Measurements from ENCODE around the gene FBXO45.
"Not testable (repeated sequence)": the region's sequence is repeated elsewhere in the genome, so short reads cannot be mapped to it uniquely, and the experiment has no call there.

The FBXO45 gene

DNA sequence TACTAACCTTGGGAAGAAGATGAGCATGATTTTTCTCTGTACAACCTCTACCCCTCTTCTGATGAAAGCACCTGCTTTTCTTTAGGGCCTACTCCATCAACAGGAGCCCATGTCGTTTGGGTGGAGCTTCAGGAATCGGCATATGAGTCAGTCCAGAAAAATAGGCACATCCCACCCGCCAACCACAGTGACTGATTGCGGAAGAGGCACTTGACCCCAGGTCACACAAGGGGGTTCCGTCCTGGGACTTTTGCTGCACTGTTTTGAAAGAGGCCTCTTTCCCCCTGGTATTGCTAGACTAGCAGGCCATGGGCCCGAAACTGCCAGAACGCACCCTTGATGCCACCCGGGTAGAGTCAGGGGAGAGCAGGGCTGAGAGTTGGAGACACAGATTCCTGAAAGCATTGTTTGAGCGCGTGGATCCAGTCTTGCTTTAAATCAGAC is 51.7 kb downstream of the FBXO45 start:
- DNase-seq: peak; percentile 54

DNA sequence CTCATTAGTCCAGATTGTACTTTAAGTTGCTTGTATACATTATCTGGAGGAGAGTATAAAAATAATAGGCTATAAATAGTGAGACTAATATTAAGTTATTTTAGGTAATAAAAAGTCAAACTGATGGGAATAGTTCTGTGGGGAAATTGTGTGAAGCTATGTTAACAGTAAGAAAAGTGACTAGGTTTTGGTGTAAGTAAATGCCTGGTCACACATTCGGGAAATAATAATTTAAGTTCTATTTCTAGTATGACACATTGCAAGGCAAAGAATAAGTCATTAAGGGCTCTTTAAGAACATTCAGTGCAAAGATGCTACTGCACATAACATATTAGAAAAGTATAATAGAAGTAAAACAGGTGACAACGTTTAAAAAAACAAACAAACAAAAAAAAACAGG is 52.2 kb downstream of the FBXO45 start:
- DNase-seq: no peak

DNA sequence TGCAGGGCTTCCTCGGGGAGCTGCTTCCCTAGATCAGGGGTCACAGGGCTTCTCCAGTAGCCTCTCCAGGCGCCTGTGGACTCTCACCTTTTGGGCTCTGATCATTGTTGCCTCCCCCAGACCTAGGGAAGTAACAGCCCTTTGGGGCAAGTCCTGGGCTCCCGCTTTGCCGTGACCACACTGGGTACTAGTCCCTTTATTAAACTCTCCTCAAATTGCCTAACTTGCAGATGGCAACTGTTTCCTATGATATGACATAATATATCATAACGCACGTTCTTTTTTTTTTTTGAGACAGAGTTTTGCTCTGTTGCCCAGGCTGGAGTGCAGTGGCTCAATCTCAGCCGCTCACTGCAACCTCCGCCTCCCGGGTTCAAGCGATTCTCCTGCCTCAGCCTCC is 53.2 kb downstream of the FBXO45 start:
- DNase-seq: no peak

GRCh38 chr3:196624067-196624790 is 55.8 kb downstream of the FBXO45 start:
- DNase-seq: no peak

GRCh38 chr3:196624907-196625306 is 56.4 kb downstream of the FBXO45 start:
- no peak for DNase-seq

GRCh38 chr3:196625331-196625730 is 56.9 kb downstream of the FBXO45 start:
- DNase-seq: no peak

- no peak for DNase-seq
Observed at GRCh38 chr3:196627918-196628231, 59.4 kb downstream of the FBXO45 start.

DNA sequence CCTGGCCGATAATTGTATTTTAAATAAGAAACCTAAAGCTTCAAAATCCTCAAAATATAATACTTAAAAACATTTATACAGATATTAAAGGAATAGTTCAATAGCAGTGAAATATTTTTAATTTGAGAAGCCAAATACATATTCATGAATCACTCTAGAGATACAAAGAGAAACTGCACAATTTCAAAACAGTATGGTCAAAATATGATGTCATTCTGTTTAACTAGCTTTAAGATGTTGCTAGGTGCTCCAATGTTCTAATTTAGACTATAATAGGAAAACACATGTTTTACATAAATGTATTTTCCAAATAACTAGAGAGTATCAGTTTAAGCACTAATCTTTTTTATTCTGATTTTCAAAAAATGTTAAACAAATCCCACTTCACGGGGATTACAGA is 60.8 kb downstream of the FBXO45 start:
- DNase-seq: no peak

- DNase-seq: peak; percentile 82
Observed at GRCh38 chr3:196631682-196632045, 63.2 kb downstream of the FBXO45 start.

- DNase-seq: peak; percentile 91
Observed at GRCh38 chr3:196632046-196632751, 63.7 kb downstream of the FBXO45 start.

DNA sequence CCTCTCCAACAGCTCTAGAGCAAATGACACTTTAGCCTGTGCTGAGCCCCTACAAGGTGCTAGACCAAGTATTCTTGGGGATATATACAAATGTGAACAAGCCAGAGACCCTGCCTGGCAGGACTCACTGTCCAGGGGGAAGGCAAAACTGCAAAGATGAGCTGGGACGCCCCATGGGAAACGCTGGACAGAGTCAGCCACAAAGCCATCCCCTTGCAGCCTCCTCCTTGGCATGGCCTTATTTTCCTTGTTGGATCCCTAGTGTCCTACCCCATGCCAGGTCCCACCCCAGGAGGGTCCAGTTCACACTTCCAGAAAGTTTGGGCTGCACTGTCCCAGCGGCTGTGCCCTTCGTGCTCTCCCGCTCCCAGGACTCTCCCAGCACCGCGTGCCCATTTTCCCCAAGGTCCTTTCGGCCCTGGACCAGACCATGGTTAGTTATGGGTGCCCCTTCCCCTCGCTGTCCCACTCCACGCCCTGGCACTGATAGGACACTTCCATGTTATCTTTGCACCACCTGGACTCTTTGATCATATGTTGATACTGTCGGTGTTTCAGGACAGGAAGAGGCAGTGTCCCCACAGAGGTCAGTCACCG is 65.2 kb downstream of the FBXO45 start:
- no peak for DNase-seq

DNA sequence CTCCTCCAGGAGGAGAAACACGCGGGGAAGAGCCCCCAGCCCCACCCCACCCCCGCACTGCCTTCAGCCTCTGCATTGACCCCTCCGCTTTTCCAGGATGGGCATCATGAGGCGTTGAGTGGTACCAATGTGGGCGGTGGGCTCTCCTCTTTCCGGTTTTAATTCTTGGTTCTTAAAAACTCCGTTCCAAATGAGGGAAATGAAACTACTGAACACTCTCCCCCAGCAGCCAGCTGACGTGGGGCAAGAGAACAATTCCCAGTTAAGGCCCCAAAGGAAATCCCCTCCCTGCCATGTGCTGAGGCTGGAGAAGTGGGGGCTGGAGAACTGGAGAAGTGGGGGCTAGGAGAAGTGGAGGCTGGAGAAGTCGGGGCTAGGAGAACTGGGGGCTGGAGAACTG is 65.8 kb downstream of the FBXO45 start:
- DNase-seq: no peak

DNA sequence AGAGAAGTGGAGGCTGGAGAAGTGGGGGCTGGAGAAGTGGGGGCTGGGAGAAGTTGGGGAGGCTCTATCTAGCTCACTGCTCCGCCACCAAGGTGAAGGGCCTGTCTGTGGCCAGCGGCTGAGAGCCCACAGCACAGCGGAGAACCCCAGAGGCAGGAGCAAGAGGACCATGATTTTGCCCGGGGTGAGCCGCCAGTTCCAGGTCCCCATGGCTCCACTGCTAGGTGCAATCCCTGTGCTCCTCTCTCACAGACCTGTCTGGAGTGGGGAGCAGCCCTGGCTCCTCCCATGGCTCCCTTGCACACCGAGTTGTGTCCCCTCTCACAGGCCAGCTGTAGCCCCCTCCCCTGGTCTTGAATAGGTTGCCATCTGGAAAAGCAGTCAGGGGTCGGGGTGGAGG is 66.4 kb downstream of the FBXO45 start:
- DNase-seq: no peak

DNA sequence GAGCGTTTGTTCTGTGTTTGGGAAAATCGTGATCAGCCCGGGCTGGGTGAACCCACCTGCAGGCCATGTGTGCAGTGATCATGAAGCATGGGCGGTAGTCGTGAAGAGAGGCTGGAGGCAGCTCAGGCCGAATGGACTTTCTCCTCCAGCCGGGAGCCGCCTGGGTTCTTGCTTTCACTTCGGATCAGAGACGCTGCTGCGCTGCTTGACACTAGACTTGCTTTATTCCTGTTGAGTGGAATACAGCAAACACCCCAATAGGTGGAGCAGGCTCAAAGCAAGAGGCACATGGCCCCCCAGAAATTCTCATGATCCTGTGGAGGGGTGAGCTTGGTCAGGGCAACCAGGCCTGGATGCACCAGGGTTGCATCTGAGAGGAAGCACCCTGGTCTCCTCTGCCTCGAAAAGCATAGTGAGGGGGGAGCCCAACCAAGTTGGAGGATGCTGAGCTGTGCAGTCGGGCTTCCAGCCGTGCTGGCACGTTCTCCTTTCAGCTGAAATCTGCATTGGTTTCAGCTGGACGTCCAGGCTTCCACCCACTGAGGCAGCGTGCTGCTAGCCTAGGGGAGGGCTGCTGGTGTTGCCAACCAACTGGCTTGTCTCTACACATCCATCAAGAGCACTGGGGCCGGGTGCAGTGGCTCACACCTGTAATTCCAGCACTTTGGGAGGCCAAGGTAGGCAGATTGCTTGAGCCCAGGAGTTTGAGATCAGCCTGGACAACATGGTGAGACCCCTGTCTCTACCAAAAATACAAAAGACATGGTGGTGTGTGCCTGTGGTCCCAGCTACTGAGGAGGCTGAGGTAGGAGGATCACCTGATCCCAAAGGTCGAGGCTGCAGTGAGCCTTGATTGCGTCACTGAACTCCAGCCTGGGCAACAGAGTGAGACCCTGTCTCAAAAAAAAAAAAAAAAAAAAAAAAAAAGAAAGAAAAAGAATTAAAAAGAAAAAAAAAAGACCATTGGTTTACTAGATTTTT is 68.2 kb downstream of the FBXO45 start:
- DNase-seq: no peak

DNA sequence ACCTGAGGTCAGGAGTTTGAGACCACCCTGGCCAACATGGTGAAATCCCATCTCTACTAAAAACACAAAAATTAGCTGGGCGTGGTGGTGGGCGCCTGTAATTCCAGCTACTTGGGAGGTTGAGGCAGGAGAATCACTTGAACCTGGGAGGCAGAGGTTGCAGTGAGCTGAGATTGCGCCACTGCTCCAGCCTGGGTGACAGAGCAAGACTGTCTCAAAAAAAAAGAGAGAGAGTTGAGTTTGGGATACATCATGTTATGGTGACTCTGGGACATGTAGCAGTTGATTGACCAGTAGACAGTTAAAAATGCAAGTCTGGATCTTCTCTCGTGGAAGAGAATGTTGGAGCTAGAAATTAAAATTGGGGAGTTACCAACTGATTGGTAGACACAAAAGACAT is 69.5 kb downstream of the FBXO45 start:
- DNase-seq: not testable (repeated sequence)

Measured in CD4-positive, alpha-beta T cell treated with Interleukin-4 for 4 hours (primary cell).